Measurements from ENCODE around the gene CDK5RAP1. TPM values are rescaled to one million over a fixed set of nuclear protein-coding genes. Genes with fewer than 3 reads are reported as not detected.
"Not testable (repeated sequence)": the region's sequence is repeated elsewhere in the genome, so short reads cannot be mapped to it uniquely, and the experiment has no call there.

CDK5RAP1 gene
- total RNA-seq, 4 donors from 2014 or later, result 11.6 to 45.0 (median 22.4) TPM

GRCh38 chr20:33431797-33432381 lies 30.6 kb upstream of the CDK5RAP1 start:
- peaks cover 0 to 41% of the 10 kb centered on the region in 2 donors for H3K36me3 ChIP-seq
- no peaks in the 10 kb centered on the region for H3K27me3 ChIP-seq
- no peak overlapping the region for H3K4me3 ChIP-seq
- peak overlapping the region in 3 of 4 donors; percentile 19 to 37 (median 37) for H3K27ac ChIP-seq
- peaks cover 0 to 7% (median 0%) of the 10 kb centered on the region in 3 donors for H3K4me1 ChIP-seq
- TF ChIP-seq CTCF (IDR thresholded peaks at IDR 0.05) (no peak), EP300 (IDR thresholded peaks at IDR 0.05) (no peak), POLR2AphosphoS5 (IDR thresholded peaks at IDR 0.05) (no peak), POLR2A (IDR thresholded peaks at IDR 0.05) (no peak)
- no peaks in the 10 kb centered on the region for H3K9me3 ChIP-seq
- WGBS, 2 donors (ENCODE audit: low coverage in 1 of 2), result 83% methylated on average over 2 of the region's 5 CpGs; no CpG with 5 or more reads in 1 of the 2 donors
- no peak for ATAC-seq

GRCh38 chr20:33423875-33424274 lies 22.6 kb upstream of the CDK5RAP1 start:
- not testable (repeated sequence) for H3K27me3 ChIP-seq, H3K4me3 ChIP-seq, ATAC-seq, H3K9me3 ChIP-seq
- peaks cover 0 to 19% (median 0%) of the 10 kb centered on the region in 3 donors for H3K4me1 ChIP-seq
- H3K27ac ChIP-seq, result peak overlapping the region; percentile 19 to 84 (median 70)
- H3K36me3 ChIP-seq, result peaks cover 0 to 16% of the 10 kb centered on the region in 2 donors
- WGBS, 2 donors (ENCODE audit: low coverage in 1 of 2), result 63% methylated on average over 2 of the region's 11 CpGs; no CpG with 5 or more reads in 1 of the 2 donors

GRCh38 chr20:33423141-33423834 lies 22.0 kb upstream of the CDK5RAP1 start:
- Histone ChIP-seq H3K27ac (peak overlapping the region; percentile 19 to 84 (median 70)), H3K36me3 (peaks cover 0 to 11% of the 10 kb centered on the region in 2 donors), H3K4me3 (no peak overlapping the region), H3K4me1 (peaks cover 0 to 19% (median 0%) of the 10 kb centered on the region in 3 donors), H3K9me3 (no peaks in the 10 kb centered on the region), H3K27me3 (no peaks in the 10 kb centered on the region)
- TF ChIP-seq CTCF (IDR thresholded peaks at IDR 0.05) (no peak), POLR2AphosphoS5 (IDR thresholded peaks at IDR 0.05) (peak; percentile 32), EP300 (IDR thresholded peaks at IDR 0.05) (no peak), POLR2A (IDR thresholded peaks at IDR 0.05) (no peak)
- peak; percentile 83 for ATAC-seq
- WGBS, 2 donors (ENCODE audit: low coverage in 1 of 2), result no CpG with 5 or more reads among the region's 7 CpGs

GRCh38 chr20:33419140-33419974 lies 18.0 kb upstream of the CDK5RAP1 start:
- Histone ChIP-seq H3K36me3 (peaks cover 0 to 27% of the 10 kb centered on the region in 2 donors), H3K9me3 (no peaks in the 10 kb centered on the region), H3K4me1 (peaks cover 0 to 26% (median 0%) of the 10 kb centered on the region in 3 donors), H3K4me3 (no peak overlapping the region), H3K27ac (no peak overlapping the region), H3K27me3 (no peaks in the 10 kb centered on the region)
- no peak for TF ChIP-seq POLR2A (IDR thresholded peaks at IDR 0.05)
- TF ChIP-seq POLR2AphosphoS5 (IDR thresholded peaks at IDR 0.05), result no peak
- no peak for TF ChIP-seq CTCF (IDR thresholded peaks at IDR 0.05)
- no peak for TF ChIP-seq EP300 (IDR thresholded peaks at IDR 0.05)
- ATAC-seq, result no peak
- 23 to 62% methylated on average over 4 to 6 of the region's 7 CpGs for WGBS, 2 donors (ENCODE audit: low coverage in 1 of 2)

- no peak for TF ChIP-seq CTCF (IDR thresholded peaks at IDR 0.05)
- no peak for TF ChIP-seq POLR2A (IDR thresholded peaks at IDR 0.05)
- TF ChIP-seq POLR2AphosphoS5 (IDR thresholded peaks at IDR 0.05), result no peak
- no peak for TF ChIP-seq EP300 (IDR thresholded peaks at IDR 0.05)
- no peak for ATAC-seq
- 83 to 100% methylated on average over 1 to 3 of the region's 3 CpGs for whole genome bisulfite sequencing, 2 donors (ENCODE audit: low coverage in 1 of 2)
- Histone ChIP-seq H3K27ac (no peak overlapping the region), H3K27me3 (no peaks in the 10 kb centered on the region), H3K36me3 (peaks cover 0 to 31% of the 10 kb centered on the region in 2 donors), H3K9me3 (no peaks in the 10 kb centered on the region), H3K4me1 (peaks cover 0 to 15% (median 0%) of the 10 kb centered on the region in 3 donors), H3K4me3 (no peak overlapping the region)
Measured at GRCh38 chr20:33418033-33418432, 16.7 kb upstream of the CDK5RAP1 start.
